ENCODE measurements around the gene GCH1.

DNA sequence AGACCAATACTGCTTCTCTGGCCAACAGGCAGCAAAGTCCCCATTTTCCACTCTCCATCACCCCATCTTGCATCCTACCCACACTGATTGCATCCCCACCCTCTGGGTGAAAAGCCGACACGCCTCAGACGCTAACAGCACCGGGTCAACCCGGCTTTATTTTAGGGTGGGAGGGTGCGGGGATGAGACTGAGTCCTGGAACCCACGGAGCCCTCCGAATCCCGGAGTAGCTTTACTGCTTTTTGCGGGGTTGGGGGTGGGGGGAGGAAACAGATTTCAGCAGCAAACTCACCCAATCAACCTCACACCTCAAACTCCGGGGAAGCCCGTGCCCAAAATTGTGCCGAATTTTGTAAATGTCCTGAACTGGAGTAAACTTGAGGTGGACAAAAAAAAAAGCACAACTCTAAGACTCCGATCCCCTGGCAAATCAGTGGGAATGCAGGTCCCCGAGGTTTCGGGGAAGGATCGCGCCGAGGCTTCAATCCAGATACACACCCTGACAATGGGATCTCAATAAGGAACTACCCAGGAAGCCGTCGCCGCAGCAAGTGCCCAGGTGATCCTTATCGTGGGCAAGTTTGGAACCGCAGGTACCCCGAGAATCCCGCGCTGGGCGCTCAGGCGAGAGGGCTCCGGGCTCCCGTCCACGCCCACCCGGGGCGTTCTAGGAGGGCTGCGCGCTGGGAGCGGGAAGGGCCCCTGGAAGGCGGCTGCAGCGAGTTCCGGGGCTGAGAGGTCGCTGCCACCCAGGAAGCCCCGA, 1.1 kb downstream of the GCH1 start:
- TF ChIP-seq POLR2A (IDR thresholded peaks at IDR 0.05; ENCODE audit: borderline replicate concordance, extremely low read depth, insufficient read depth, insufficient read length), result no peak
- TF ChIP-seq JUND (IDR thresholded peaks at IDR 0.05), result no peak
- TF ChIP-seq, protein P1, sequence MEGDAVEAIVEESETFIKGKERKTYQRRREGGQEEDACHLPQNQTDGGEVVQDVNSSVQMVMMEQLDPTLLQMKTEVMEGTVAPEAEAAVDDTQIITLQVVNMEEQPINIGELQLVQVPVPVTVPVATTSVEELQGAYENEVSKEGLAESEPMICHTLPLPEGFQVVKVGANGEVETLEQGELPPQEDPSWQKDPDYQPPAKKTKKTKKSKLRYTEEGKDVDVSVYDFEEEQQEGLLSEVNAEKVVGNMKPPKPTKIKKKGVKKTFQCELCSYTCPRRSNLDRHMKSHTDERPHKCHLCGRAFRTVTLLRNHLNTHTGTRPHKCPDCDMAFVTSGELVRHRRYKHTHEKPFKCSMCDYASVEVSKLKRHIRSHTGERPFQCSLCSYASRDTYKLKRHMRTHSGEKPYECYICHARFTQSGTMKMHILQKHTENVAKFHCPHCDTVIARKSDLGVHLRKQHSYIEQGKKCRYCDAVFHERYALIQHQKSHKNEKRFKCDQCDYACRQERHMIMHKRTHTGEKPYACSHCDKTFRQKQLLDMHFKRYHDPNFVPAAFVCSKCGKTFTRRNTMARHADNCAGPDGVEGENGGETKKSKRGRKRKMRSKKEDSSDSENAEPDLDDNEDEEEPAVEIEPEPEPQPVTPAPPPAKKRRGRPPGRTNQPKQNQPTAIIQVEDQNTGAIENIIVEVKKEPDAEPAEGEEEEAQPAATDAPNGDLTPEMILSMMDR (IDR thresholded peaks at IDR 0.05 in 2 of 3, conservative IDR thresholded peaks at IDR 0.05 in 1 of 3; ENCODE audit: borderline replicate concordance in 1 of 3, insufficient read depth in 1 of 3, low read depth in 2 of 3, low read length in 2 of 3), result no peak
- TF ChIP-seq FOSL1 (IDR thresholded peaks at IDR 0.05; ENCODE audit: low read depth), result no peak
